Progenitor cell of endocrine pancreas (in vitro differentiated cells): Measurements from ENCODE around the gene CDC42EP4. TPM values are rescaled to one million over a fixed set of nuclear protein-coding genes. Genes with fewer than 3 reads are reported as not detected.

ENCODE experiments used
- DNase-seq: peaks from one replicate; pipeline ENCODE4 v3.0.0; 2021; ENCODE audit warnings: low spot score; ENCODE audit not compliant: unreplicated experiment
- H3K27ac Mint-ChIP-seq: 2 replicates; pipeline ENCODE4 v1.8.0; 2021; ENCODE audit warnings: mild to moderate bottlenecking, moderate library complexity, mixed read lengths
- H3K27me3 Mint-ChIP-seq: 2 replicates; pipeline ENCODE4 v1.8.0; 2021; ENCODE audit warnings: mixed read lengths
- H3K36me3 Mint-ChIP-seq: 2 replicates; pipeline ENCODE4 v1.8.0; 2022; ENCODE audit warnings: mixed read lengths; ENCODE audit not compliant: insufficient read depth
- H3K4me1 Mint-ChIP-seq: 2 replicates; pipeline ENCODE4 v1.8.0; 2021; ENCODE audit warnings: low read depth, mixed read lengths
- H3K4me3 Mint-ChIP-seq: 2 replicates; pipeline ENCODE4 v1.8.0; 2021; ENCODE audit warnings: low read depth, mild to moderate bottlenecking, moderate library complexity, mixed read lengths
- H3K9me3 Mint-ChIP-seq: 2 replicates; pipeline ENCODE4 v1.8.0; 2021; ENCODE audit warnings: low read depth, mixed read lengths
- total RNA-seq: library from RNA; stranded (reverse); gene quantifications from 2 replicates; pipeline ENCODE4 v1.2.1, GENCODE V29; 2021
- TF ChIP-seq, protein P1 (sequence below): fragments of 200-600 bp; sonication (generic); IDR thresholded peaks from one replicate; pipeline ENCODE4 v1.5.0; 2021; ENCODE audit warnings: antibody characterized with exemption, mild to moderate bottlenecking; ENCODE audit not compliant: unreplicated experiment

Gene CDC42EP4
- total RNA-seq, 1 donor from 2014 or later: 77.9 TPM

DNA sequence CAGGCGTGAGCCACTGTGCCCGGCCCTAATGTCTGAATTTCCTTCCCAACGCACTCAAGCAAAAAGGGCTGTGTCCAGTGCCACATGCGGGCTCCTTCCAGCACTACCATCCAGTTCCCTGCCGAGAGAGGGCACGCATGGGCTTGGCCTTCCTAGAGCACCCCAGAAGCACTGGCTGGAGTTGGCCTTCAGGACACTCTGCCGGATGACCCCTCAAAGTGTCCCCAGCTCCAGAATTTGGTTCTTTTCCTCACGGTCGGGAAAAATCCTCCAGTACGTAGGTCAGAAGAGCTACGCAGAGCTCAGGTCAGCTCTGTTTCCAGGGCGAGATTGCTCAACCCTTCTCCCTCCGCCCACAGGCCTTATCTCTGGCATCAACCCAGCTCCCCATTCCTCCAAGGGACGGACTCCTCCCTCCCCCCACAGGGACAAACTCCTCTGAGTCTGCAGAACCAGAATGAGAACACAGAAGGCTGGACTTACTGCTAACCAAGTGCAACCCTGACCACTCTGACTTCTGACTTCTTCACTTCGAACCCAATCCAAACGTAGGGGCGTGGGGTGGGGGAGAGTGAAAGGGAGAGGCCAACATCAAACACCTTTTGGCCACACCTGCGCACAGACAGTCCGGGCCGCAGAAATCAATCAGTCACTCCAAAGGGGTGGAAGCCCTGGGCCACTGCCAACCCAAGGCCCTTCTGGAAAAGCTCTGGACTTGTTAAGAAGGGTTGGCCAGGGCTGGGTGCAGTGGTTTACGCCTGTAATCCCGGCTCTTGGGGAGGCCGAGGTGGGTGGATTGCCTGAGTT, 3.6 kb downstream of the CDC42EP4 start:
- peaks cover under 1% of the 10 kb centered on the region for H3K27me3 Mint-ChIP-seq
- H3K4me1 Mint-ChIP-seq: peaks cover 46% of the 10 kb centered on the region
- peak overlapping the region; percentile 79 for H3K27ac Mint-ChIP-seq
- DNase-seq: no peak
- H3K36me3 Mint-ChIP-seq: peaks cover 4% of the 10 kb centered on the region
- H3K4me3 Mint-ChIP-seq: peak overlapping the region; percentile 60
- no peaks in the 10 kb centered on the region for H3K9me3 Mint-ChIP-seq
- TF ChIP-seq, protein P1, sequence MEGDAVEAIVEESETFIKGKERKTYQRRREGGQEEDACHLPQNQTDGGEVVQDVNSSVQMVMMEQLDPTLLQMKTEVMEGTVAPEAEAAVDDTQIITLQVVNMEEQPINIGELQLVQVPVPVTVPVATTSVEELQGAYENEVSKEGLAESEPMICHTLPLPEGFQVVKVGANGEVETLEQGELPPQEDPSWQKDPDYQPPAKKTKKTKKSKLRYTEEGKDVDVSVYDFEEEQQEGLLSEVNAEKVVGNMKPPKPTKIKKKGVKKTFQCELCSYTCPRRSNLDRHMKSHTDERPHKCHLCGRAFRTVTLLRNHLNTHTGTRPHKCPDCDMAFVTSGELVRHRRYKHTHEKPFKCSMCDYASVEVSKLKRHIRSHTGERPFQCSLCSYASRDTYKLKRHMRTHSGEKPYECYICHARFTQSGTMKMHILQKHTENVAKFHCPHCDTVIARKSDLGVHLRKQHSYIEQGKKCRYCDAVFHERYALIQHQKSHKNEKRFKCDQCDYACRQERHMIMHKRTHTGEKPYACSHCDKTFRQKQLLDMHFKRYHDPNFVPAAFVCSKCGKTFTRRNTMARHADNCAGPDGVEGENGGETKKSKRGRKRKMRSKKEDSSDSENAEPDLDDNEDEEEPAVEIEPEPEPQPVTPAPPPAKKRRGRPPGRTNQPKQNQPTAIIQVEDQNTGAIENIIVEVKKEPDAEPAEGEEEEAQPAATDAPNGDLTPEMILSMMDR: no peak

GRCh38 chr17:73307130-73307529, 4.7 kb downstream of the CDC42EP4 start:
- Mint-ChIP-seq H3K9me3 (no peaks in the 10 kb centered on the region), H3K27ac (no peak overlapping the region)

GRCh38 chr17:73305845-73306836, 5.7 kb downstream of the CDC42EP4 start:
- TF ChIP-seq, protein P1: no peak
- no peak overlapping the region for H3K4me3 Mint-ChIP-seq
- no peaks in the 10 kb centered on the region for H3K9me3 Mint-ChIP-seq
- no peak for DNase-seq
- H3K27ac Mint-ChIP-seq: no peak overlapping the region
- H3K27me3 Mint-ChIP-seq: no peaks in the 10 kb centered on the region
- H3K36me3 Mint-ChIP-seq: peaks cover 4% of the 10 kb centered on the region
- peaks cover 46% of the 10 kb centered on the region for H3K4me1 Mint-ChIP-seq

More at GRCh38 chr17:73307130-73307529, 4.7 kb downstream of the CDC42EP4 start:
- no peaks in the 10 kb centered on the region for H3K27me3 Mint-ChIP-seq
- H3K4me1 Mint-ChIP-seq: peaks cover 46% of the 10 kb centered on the region
- no peak overlapping the region for H3K4me3 Mint-ChIP-seq
- TF ChIP-seq, protein P1: no peak
- peaks cover 4% of the 10 kb centered on the region for H3K36me3 Mint-ChIP-seq
- DNase-seq: no peak

DNA sequence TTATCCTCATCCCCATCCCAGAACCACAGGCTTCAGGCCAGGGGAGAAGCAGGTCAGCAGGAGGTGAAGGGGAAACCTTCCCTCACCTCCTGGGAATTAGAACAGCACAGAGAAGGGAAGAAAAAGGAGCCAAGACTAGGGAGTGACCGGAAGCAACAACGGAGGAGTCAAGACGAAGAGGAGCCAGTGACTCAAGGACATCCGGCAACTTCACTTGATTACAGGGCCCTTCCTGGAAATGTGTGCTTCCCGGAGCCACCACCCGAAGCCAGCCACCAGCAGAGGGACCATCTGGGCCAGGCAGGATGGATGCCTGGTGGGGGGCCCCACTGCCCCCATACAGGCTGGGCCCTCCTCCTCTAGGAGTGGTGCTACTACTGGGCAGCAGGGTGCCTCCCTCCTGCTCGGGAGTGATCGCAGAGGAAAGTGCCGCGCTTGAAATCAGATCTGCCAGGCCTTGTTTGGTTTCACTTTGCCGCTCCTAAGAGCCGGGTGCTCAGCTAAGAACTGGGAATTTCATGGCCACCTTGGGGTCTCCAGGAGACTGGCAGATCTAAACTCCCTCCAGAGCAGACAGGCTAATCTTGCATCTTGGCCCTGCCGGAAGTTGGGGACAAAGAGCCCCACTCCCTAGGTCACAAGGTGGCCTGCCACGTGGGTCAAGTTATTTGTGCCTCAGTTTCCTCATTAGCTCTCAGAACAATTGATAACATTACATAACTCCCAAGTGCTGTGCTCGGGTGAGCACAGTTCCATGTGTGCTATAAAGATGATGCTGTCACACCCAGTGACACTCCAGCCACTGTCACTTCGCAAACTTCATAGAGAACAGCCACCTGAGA, 6.6 kb downstream of the CDC42EP4 start:
- H3K4me3 Mint-ChIP-seq: peak overlapping the region; percentile 37
- no peaks in the 10 kb centered on the region for H3K9me3 Mint-ChIP-seq
- peak overlapping the region; percentile 45 for H3K27ac Mint-ChIP-seq
- peaks cover 4% of the 10 kb centered on the region for H3K36me3 Mint-ChIP-seq
- DNase-seq: no peak
- TF ChIP-seq, protein P1: peak; percentile 26
- H3K27me3 Mint-ChIP-seq: no peaks in the 10 kb centered on the region
- H3K4me1 Mint-ChIP-seq: peaks cover 44% of the 10 kb centered on the region
